AG20443 (cell line): ENCODE results near the gene SLC1A4.
A peak's percentile ranks its signal among the peaks of the same experiment; 100 is the strongest.
"Not testable (repeated sequence)": the region's sequence is repeated elsewhere in the genome, so short reads cannot be mapped to it uniquely, and the experiment has no call there.

ENCODE experiments used
- DNase-seq: peaks from one replicate; pipeline ENCODE4 v3.0.0; 2012; ENCODE audit warnings: low spot score, mixed read lengths

SLC1A4 gene

GRCh38 chr2:64966017-64966416, 23.2 kb upstream of the SLC1A4 start:
- DNase-seq: no peak

- DNase-seq: no peak
These were observed 22.4 kb upstream of the SLC1A4 start for GRCh38 chr2:64966839-64967238.

DNA sequence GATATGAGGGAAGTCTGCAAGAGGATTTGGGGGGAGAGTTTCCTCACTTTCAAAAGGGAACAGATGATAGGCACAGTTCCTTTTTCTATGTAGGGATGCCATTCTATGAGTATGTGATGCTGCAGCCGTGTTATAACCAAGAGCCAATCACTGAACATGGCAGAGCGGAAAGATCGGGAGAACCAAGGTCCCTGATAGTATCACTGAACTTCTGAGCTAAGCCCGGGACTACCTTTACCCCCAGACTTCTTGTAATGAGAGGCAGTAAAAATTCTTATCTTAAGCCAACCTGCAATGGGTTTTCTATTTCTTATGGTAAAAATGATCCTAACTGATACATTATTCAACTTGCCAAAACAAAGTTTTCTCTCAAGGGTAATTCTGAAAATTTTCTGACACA, 21.6 kb upstream of the SLC1A4 start:
- DNase-seq: no peak

- DNase-seq: not testable (repeated sequence)
These were observed 20.1 kb upstream of the SLC1A4 start for GRCh38 chr2:64969086-64969485.

GRCh38 chr2:64970495-64970894, 18.7 kb upstream of the SLC1A4 start:
- no peak for DNase-seq

DNA sequence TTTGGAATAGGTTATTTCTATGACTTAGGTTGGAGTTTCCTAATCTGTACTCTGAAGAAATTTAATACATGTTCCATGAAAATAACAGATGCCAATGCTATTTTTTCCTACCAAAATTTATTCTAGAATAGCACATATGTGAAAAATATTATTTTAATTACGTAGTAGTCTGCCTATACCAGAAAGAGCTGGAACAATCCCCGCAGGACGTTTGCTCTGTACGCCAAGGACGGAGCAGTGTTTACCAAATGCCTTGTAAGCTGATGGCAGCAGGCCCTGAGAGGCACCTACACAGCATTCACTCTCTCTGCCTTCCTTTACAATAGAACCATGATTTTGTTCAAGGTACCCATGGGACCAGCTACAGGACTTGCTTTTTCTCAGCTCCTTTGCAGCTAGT, 16.8 kb upstream of the SLC1A4 start:
- DNase-seq: no peak

GRCh38 chr2:64972876-64973275, 16.3 kb upstream of the SLC1A4 start:
- peak; percentile 25 for DNase-seq

GRCh38 chr2:64975232-64975821, 13.9 kb upstream of the SLC1A4 start:
- DNase-seq: peak; percentile 73

GRCh38 chr2:64976276-64976675, 12.9 kb upstream of the SLC1A4 start:
- DNase-seq: no peak

GRCh38 chr2:64978514-64979268, 10.5 kb upstream of the SLC1A4 start:
- DNase-seq: peak; percentile 56

- no peak for DNase-seq
These were observed 9.5 kb upstream of the SLC1A4 start for GRCh38 chr2:64979744-64980143.

DNA sequence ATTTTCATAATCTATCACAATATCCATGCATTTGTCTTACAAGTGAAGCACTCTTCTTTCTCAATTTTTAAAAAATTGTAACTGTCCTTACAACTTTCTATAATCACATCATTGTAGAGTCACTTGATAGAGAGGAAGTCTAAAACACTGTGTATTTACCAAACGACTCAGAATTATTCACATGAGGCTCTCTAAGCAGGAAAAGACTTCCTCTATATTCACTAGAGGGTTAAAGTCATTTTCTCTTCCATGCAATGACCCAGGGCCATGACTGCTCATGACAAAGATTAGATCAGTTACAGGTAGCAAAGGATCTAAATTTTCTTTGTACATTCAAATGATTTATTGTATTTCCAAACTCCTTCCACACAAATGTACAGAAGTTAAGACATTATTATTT, 9.0 kb upstream of the SLC1A4 start:
- no peak for DNase-seq

DNA sequence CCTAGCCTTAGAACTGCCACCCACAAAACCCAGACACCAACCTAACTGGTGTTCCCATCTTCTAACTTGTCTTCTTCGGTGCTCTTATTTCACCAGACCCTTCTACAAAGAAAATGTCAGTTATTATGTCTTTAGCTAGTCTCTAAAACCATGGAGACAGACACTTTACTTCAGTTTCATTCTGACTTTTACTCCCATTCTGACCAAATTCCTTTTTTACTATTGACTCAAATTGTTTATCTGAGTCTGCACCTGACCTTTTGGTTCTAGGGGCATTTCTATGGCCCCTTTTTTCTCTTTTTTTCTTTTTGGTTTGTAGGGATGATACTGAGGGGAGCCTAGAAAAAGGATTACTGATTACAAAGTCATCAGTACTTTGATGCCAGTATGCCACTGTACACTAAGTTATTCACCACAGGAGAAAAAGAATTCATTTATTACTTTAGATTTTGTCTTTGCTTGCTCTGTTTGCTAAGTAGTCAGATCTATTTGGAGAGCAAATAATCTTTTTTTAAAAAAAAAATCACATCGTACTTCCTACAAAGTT, 6.8 kb upstream of the SLC1A4 start:
- no peak for DNase-seq

- no peak for DNase-seq
These were observed 6.3 kb upstream of the SLC1A4 start for GRCh38 chr2:64982932-64983331.

DNA sequence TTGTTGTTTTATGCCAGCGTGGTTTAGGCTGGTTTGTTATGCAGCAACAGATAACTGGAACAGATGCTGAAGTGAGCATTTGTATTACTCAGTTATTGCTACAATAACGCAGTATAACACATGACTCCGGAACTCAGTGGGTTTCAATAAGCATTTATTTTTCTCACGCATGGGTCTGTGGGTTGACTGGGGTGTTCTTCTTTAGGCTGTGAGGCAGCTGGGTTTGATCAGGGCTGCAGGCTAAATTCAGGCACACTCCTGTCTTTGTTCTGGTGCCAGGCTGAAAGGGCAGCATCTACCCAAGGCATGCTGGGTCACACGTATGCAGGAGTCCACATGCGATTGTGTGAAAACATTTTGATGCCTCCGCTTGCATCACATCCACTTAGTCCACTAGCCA, 3.8 kb upstream of the SLC1A4 start:
- no peak for DNase-seq

DNA sequence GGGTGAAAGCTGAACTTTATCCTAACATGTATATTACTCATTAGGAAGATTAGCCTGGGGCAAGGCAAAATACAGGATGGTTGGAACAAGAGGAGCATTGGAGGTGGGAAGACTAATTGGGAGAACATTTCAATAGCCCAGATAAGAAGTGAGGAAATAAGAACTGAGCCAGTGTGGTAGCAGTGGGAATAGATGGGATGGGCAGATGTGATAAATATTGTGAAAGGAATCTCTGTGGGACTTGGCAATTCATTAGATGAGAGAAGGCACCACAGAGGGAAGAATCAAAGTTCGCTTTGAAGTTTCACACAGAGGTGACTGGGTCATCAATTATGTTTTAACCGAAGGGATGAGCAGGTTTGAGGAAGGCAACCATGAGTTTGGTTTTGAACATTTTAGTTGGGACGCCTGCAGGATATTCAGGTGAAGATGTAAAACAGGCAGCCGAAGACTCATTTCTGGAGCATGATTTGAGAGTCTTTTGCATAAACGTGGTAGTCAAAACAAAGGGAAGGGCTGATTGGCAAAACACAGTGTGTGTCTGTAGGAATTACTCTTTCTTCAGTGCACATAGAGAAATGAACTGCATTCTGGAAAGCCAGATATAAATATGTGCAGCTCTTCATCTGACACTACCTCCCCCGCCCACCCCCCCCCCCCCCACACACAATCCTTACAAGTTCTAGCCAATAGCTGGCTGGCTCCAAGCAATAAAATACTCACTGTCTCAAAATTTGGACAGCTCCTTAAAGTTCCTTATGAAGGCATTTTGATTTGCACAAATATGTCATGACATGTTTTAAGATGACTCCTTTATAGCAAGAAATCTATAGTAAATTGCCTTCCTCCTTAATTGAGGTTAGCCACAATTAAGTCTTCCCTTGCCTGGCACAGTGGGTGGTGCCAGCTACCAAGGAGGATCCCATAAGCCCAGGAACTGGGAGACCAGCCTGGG, 1.9 kb upstream of the SLC1A4 start:
- peak; percentile 30 for DNase-seq

GRCh38 chr2:64987956-64988419, 1.2 kb upstream of the SLC1A4 start:
- no peak for DNase-seq

- peak; percentile 84 for DNase-seq
These were observed 626 bp upstream of the SLC1A4 start for GRCh38 chr2:64988420-64989125.

GRCh38 chr2:64989982-64990614, 899 bp downstream of the SLC1A4 start:
- peak; percentile 30 for DNase-seq

- no peak for DNase-seq
These were observed 1.7 kb downstream of the SLC1A4 start for GRCh38 chr2:64990876-64991275.

DNA sequence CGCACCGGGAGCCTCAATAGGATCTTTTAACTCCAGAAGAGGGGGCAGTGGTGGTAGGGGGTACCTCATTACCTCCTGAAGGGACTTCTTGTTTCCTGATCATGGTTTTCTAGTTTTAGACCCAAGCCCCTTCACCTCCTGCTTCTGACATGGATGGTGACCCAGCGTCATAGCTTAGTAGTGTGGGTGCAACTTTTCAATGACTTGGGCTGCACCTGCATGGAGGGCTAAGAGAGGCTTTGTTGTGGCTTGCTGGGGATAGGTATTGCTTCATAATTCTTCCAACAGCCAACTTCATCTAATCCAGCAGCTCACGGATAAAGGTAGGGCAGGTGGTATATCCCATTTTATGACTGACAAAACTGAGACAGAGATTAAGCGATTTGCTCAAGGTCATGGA, 3.0 kb downstream of the SLC1A4 start:
- no peak for DNase-seq
